Endothelial cell (in vitro differentiated cells): Measurements from ENCODE around the gene CA5A. TPM values are rescaled to one million over a fixed set of nuclear protein-coding genes. Genes with fewer than 3 reads are reported as not detected.
"Not testable (repeated sequence)": the region's sequence is repeated elsewhere in the genome, so short reads cannot be mapped to it uniquely, and the experiment has no call there.

Experiments
- DNase-seq: peaks from one replicate; pipeline ENCODE4 v3.0.0; 2021; ENCODE audit warnings: low spot score
- H3K27ac Mint-ChIP-seq: one replicate; pipeline ENCODE4 v1.8.0; 2021; ENCODE audit warnings: mixed read lengths, inconsistent platforms; ENCODE audit not compliant: unreplicated experiment
- H3K27me3 Mint-ChIP-seq: one replicate; pipeline ENCODE4 v1.8.0; 2021; ENCODE audit warnings: mild to moderate bottlenecking, moderate library complexity, mixed read lengths, inconsistent platforms; ENCODE audit not compliant: unreplicated experiment
- H3K36me3 Mint-ChIP-seq: one replicate; pipeline ENCODE4 v1.8.0; 2021; ENCODE audit warnings: mild to moderate bottlenecking, low read depth, mixed read lengths, inconsistent platforms; ENCODE audit not compliant: unreplicated experiment
- H3K4me1 Mint-ChIP-seq: one replicate; pipeline ENCODE4 v1.8.0; 2021; ENCODE audit warnings: mild to moderate bottlenecking, mixed read lengths, inconsistent platforms; ENCODE audit not compliant: unreplicated experiment
- H3K4me3 Mint-ChIP-seq: one replicate; pipeline ENCODE4 v1.8.0; 2021; ENCODE audit warnings: mild to moderate bottlenecking, mixed read lengths, inconsistent platforms; ENCODE audit not compliant: unreplicated experiment
- H3K9me3 Mint-ChIP-seq: one replicate; pipeline ENCODE4 v1.8.0; 2021; ENCODE audit warnings: mixed read lengths, inconsistent platforms; ENCODE audit not compliant: unreplicated experiment
- CTCF ChIP-seq: fragments of 200-600 bp; sonication (generic); IDR thresholded peaks from one replicate; pipeline ENCODE4 v1.5.0; 2021; ENCODE audit warnings: antibody characterized with exemption; ENCODE audit not compliant: unreplicated experiment
- total RNA-seq: library from RNA; stranded (reverse); fragmentation: NEBNext Ultra II Directional; extraction: Animal tissue kit (Norgen Biotek cat#: 25700); gene quantifications from one replicate; pipeline ENCODE4 v1.2.1, GENCODE V29; 2021; ENCODE audit not compliant: unreplicated experiment

CA5A gene
- total RNA-seq, 1 donor from 2014 or later, result not detected

GRCh38 chr16:87891764-87892163, 44.6 kb downstream of the CA5A start:
- TF ChIP-seq CTCF, result no peak
- Mint-ChIP-seq H3K4me3 (no peak overlapping the region), H3K4me1 (no peaks in the 10 kb centered on the region), H3K36me3 (no peaks in the 10 kb centered on the region), H3K27me3 (peaks cover 6% of the 10 kb centered on the region), H3K9me3 (no peaks in the 10 kb centered on the region), H3K27ac (no peak overlapping the region)
- no peak for DNase-seq

- not testable (repeated sequence) for DNase-seq, H3K4me1 Mint-ChIP-seq, H3K36me3 Mint-ChIP-seq, H3K27ac Mint-ChIP-seq, H3K4me3 Mint-ChIP-seq, H3K9me3 Mint-ChIP-seq, H3K27me3 Mint-ChIP-seq
- peak; percentile 28 for TF ChIP-seq CTCF
Observed at GRCh38 chr16:87889762-87890161, 46.6 kb downstream of the CA5A start.

GRCh38 chr16:87888346-87888745, 48.0 kb downstream of the CA5A start:
- H3K36me3 Mint-ChIP-seq, DNase-seq, H3K4me3 Mint-ChIP-seq, H3K27ac Mint-ChIP-seq, H3K9me3 Mint-ChIP-seq, H3K27me3 Mint-ChIP-seq, H3K4me1 Mint-ChIP-seq: not testable (repeated sequence)

- not testable (repeated sequence) for H3K27ac Mint-ChIP-seq, H3K4me3 Mint-ChIP-seq, DNase-seq, H3K27me3 Mint-ChIP-seq, H3K36me3 Mint-ChIP-seq, H3K4me1 Mint-ChIP-seq, H3K9me3 Mint-ChIP-seq
Observed at GRCh38 chr16:87887931-87888330, 48.4 kb downstream of the CA5A start.

- H3K27ac Mint-ChIP-seq, H3K4me3 Mint-ChIP-seq, H3K27me3 Mint-ChIP-seq, H3K36me3 Mint-ChIP-seq, DNase-seq, H3K9me3 Mint-ChIP-seq, H3K4me1 Mint-ChIP-seq: not testable (repeated sequence)
Observed at GRCh38 chr16:87885371-87885967, 50.9 kb downstream of the CA5A start.

- Mint-ChIP-seq H3K36me3 (no peaks in the 10 kb centered on the region), H3K27me3 (peaks cover 7% of the 10 kb centered on the region), H3K9me3 (no peaks in the 10 kb centered on the region), H3K4me3 (no peak overlapping the region), H3K27ac (no peak overlapping the region), H3K4me1 (peaks cover 8% of the 10 kb centered on the region)
- no peak for TF ChIP-seq CTCF
- DNase-seq, result no peak
Observed at GRCh38 chr16:87882436-87883019, 53.8 kb downstream of the CA5A start.
